Esophagus squamous epithelium (tissue), 4 donors: ENCODE data around the gene PEAK1.

ENCODE experiments used
- CTCF ChIP-seq, 6 experiments: fragments of 450-650 bp in 4 of 6; fragments of 200-600 bp in 2 of 6; sonication (generic) in 2 of 6; IDR thresholded peaks; one replicate each; pipeline ENCODE4 v1.5.1; 2016 to 2019; ENCODE audit warnings: antibody characterized with exemption in 6 of 6, mild to moderate bottlenecking in 4 of 6, moderate library complexity in 4 of 6
- POLR2A ChIP-seq, 4 donors: fragments of 450-650 bp; IDR thresholded peaks; one replicate each; pipeline ENCODE4 v1.6.1; 2017; ENCODE audit warnings: antibody characterized with exemption in 4 of 4, mild to moderate bottlenecking in 4 of 4, moderate library complexity in 3 of 4

GRCh38 chr15:77418391-77418965 is 1.4 kb downstream of the PEAK1 start:
- TF ChIP-seq CTCF (IDR thresholded peaks at IDR 0.05) (no peak), POLR2A (IDR thresholded peaks at IDR 0.05) (no peak)
